H4 (cell line): ENCODE results near the gene RERE. TPM values are rescaled to one million over a fixed set of nuclear protein-coding genes. Genes with fewer than 3 reads are reported as not detected.
A peak's percentile ranks its signal among the peaks of the same experiment; 100 is the strongest.
"Not testable (repeated sequence)": the region's sequence is repeated elsewhere in the genome, so short reads cannot be mapped to it uniquely, and the experiment has no call there.

ENCODE experiments used
- DNase-seq: peaks from one replicate; pipeline ENCODE4 v3.0.0-alpha.2; 2015; ENCODE audit warnings: low spot score
- total RNA-seq: library from RNA; depleted of rRNA; stranded (reverse); fragments of >200 nt; shearing (Covaris generic); gene quantifications from 2 replicates; pipeline ENCODE4 v1.2.3, GENCODE V29; 2014

The RERE gene
- total RNA-seq, 1 experiment from 2014 or later: 19.1 TPM

GRCh38 chr1:8844501-8845006, 27.1 kb upstream of the RERE start:
- no peak for DNase-seq

GRCh38 chr1:8841395-8841794, 24.0 kb upstream of the RERE start:
- DNase-seq: no peak

GRCh38 chr1:8839990-8840389, 22.6 kb upstream of the RERE start:
- DNase-seq: no peak

GRCh38 chr1:8835941-8836643, 18.7 kb upstream of the RERE start:
- DNase-seq: no peak

GRCh38 chr1:8831340-8831739, 13.9 kb upstream of the RERE start:
- no peak for DNase-seq

- not testable (repeated sequence) for DNase-seq
Observed at GRCh38 chr1:8830732-8831131, 13.3 kb upstream of the RERE start.

- no peak for DNase-seq
Observed at GRCh38 chr1:8825985-8826481, 8.6 kb upstream of the RERE start.

- no peak for DNase-seq
Observed at GRCh38 chr1:8823295-8823664, 5.8 kb upstream of the RERE start.

GRCh38 chr1:8822373-8823294, 5.2 kb upstream of the RERE start:
- DNase-seq: peak; percentile 88

- no peak for DNase-seq
Observed at GRCh38 chr1:8821084-8821483, 3.6 kb upstream of the RERE start.

GRCh38 chr1:8818789-8819188, 1.3 kb upstream of the RERE start:
- DNase-seq: not testable (repeated sequence)

GRCh38 chr1:8818325-8818775, 910 bp upstream of the RERE start:
- peak; percentile 31 for DNase-seq

GRCh38 chr1:8816831-8817411, 519 bp downstream of the RERE start:
- no peak for DNase-seq

- no peak for DNase-seq
Observed at GRCh38 chr1:8816264-8816663, 1.2 kb downstream of the RERE start.

GRCh38 chr1:8815582-8816151, 1.8 kb downstream of the RERE start:
- no peak for DNase-seq

GRCh38 chr1:8814865-8815264, 2.6 kb downstream of the RERE start:
- no peak for DNase-seq

- DNase-seq: no peak
Observed at GRCh38 chr1:8813991-8814390, 3.4 kb downstream of the RERE start.

- DNase-seq: no peak
Observed at GRCh38 chr1:8813016-8813763, 4.2 kb downstream of the RERE start.

- no peak for DNase-seq
Observed at GRCh38 chr1:8812081-8812480, 5.4 kb downstream of the RERE start.

- no peak for DNase-seq
Observed at GRCh38 chr1:8810987-8811386, 6.5 kb downstream of the RERE start.

- no peak for DNase-seq
Observed at GRCh38 chr1:8809342-8809736, 8.1 kb downstream of the RERE start.
